PC-9 (cell line): ENCODE data around the gene MYLK.
"Not testable (repeated sequence)": the region's sequence is repeated elsewhere in the genome, so short reads cannot be mapped to it uniquely, and the experiment has no call there.

ENCODE experiments used
- EZH2 ChIP-seq: fragments of 200-600 bp; sonication (generic); IDR thresholded peaks from 2 replicates; pipeline ENCODE4 v1.8.0; 2017; ENCODE audit warnings: antibody characterized with exemption, low read depth
- TF ChIP-seq, protein P1 (sequence below): fragments of 200-600 bp; sonication (generic); conservative IDR thresholded peaks from 2 replicates; pipeline ENCODE4 v1.6.1; 2017; ENCODE audit warnings: mixed run types, antibody characterized with exemption, mild to moderate bottlenecking, moderate library complexity

GRCh38 chr3:123721095-123721689 is 162.9 kb downstream of the MYLK start:
- TF ChIP-seq, protein P1, sequence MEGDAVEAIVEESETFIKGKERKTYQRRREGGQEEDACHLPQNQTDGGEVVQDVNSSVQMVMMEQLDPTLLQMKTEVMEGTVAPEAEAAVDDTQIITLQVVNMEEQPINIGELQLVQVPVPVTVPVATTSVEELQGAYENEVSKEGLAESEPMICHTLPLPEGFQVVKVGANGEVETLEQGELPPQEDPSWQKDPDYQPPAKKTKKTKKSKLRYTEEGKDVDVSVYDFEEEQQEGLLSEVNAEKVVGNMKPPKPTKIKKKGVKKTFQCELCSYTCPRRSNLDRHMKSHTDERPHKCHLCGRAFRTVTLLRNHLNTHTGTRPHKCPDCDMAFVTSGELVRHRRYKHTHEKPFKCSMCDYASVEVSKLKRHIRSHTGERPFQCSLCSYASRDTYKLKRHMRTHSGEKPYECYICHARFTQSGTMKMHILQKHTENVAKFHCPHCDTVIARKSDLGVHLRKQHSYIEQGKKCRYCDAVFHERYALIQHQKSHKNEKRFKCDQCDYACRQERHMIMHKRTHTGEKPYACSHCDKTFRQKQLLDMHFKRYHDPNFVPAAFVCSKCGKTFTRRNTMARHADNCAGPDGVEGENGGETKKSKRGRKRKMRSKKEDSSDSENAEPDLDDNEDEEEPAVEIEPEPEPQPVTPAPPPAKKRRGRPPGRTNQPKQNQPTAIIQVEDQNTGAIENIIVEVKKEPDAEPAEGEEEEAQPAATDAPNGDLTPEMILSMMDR: not testable (repeated sequence)
- TF ChIP-seq EZH2: not testable (repeated sequence)
